Osteocyte (in vitro differentiated cells): ENCODE measurements around the gene TRIO. TPM values are rescaled to one million over a fixed set of nuclear protein-coding genes. Genes with fewer than 3 reads are reported as not detected.

Experiments
- DNase-seq: peaks from one replicate; pipeline ENCODE4 v3.0.0; 2021; ENCODE audit warnings: mixed read lengths; ENCODE audit not compliant: unreplicated experiment; ENCODE audit errors: extremely low spot score
- H3K27ac Mint-ChIP-seq: one replicate; pipeline ENCODE4 v1.8.0; 2021; ENCODE audit warnings: mild to moderate bottlenecking, mixed read lengths; ENCODE audit not compliant: unreplicated experiment
- H3K27me3 Mint-ChIP-seq: one replicate; pipeline ENCODE4 v1.8.0; 2021; ENCODE audit warnings: mixed read lengths; ENCODE audit not compliant: unreplicated experiment
- H3K36me3 Mint-ChIP-seq: one replicate; pipeline ENCODE4 v1.8.0; 2021; ENCODE audit warnings: mixed read lengths; ENCODE audit not compliant: unreplicated experiment
- H3K4me1 Mint-ChIP-seq: one replicate; pipeline ENCODE4 v1.8.0; 2021; ENCODE audit warnings: mixed read lengths; ENCODE audit not compliant: unreplicated experiment
- H3K4me3 Mint-ChIP-seq: one replicate; pipeline ENCODE4 v1.8.0; 2021; ENCODE audit warnings: mild to moderate bottlenecking, moderate library complexity, mixed read lengths; ENCODE audit not compliant: unreplicated experiment
- H3K9me3 Mint-ChIP-seq: one replicate; pipeline ENCODE4 v1.8.0; 2021; ENCODE audit warnings: mixed read lengths; ENCODE audit not compliant: unreplicated experiment
- CTCF ChIP-seq: fragments of 200-600 bp; sonication (generic); IDR thresholded peaks from 2 replicates; pipeline ENCODE4 v1.5.0; 2021; ENCODE audit warnings: antibody characterized with exemption, mild to moderate bottlenecking, moderate library complexity
- total RNA-seq: library from RNA; stranded (reverse); gene quantifications from 2 replicates; pipeline ENCODE4 v1.2.1, GENCODE V29; 2021

The TRIO gene
- total RNA-seq, 1 donor from 2014 or later: 336 TPM

GRCh38 chr5:14440223-14440581, 297.1 kb downstream of the TRIO start:
- Mint-ChIP-seq H3K4me3 (peak overlapping the region; percentile 94), H3K9me3 (no peaks in the 10 kb centered on the region), H3K36me3 (peaks cover 18% of the 10 kb centered on the region), H3K27ac (peak overlapping the region; percentile 97), H3K4me1 (peaks cover 66% of the 10 kb centered on the region), H3K27me3 (no peaks in the 10 kb centered on the region)
- no peak for TF ChIP-seq CTCF
- no peak for DNase-seq

DNA sequence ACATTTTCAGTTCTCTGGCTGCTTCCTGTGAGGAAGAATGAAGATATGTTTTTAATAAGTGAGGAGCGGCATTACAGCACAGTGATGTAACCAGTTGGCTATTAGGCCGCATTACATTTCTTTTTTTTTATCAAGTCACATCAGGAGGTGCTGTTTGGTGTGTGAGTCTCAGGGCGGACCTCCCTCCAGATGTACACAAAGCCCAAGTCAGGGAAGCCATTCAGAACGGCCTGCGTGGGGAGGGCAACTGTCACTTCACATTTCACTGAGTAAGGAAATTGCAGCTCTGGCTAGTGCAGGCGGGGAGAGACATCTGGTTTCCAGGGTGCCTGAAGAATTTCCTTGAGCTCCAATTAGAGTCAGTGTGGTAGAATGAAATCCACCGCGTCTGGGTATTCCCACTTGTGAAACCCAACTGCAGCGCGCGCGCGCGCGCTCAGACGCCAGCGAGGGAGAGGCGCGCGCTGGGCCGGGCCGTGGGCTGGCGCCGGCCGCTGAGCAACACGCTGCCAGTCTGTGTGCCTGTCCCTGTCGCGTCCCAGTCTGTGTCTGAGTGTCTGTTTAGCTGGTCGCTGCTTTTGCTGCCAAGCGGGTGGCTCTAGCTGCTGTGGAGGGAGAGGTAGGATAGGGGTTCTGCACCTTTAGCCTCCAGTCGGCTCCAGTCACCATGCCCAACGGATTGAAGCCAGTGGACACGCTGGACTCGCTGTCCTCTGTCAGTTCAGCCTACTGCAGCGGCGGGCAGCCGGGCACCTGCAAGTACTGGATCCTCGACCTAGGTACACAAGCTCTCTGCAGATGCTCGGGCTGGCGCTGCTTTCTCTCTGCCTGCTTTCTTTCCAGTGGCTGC, 297.7 kb downstream of the TRIO start:
- no peak for TF ChIP-seq CTCF
- Mint-ChIP-seq H3K4me1 (peaks cover 67% of the 10 kb centered on the region), H3K36me3 (peaks cover 18% of the 10 kb centered on the region), H3K27ac (peak overlapping the region; percentile 97), H3K4me3 (peak overlapping the region; percentile 94), H3K27me3 (no peaks in the 10 kb centered on the region), H3K9me3 (no peaks in the 10 kb centered on the region)
- DNase-seq: peak; percentile 91

DNA sequence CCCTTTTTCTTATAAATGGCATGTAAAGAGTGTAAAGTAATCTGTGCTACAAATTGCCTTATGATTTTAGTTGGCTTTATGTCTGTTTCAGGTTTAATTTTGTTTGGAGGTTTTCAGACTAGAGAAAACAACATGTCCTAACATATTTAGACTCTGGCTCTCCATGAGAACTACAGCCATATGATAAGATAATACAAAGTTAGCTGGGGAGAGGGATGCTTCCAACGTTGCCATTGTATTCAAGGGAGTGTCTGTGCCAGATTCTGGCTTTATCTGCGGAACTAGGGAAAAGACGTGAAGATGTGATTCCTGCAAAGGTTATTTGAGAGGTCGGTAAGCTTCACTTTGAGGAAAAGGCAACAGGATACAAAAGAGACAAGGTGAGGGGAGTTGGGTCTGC, 298.5 kb downstream of the TRIO start:
- no peak for DNase-seq
- TF ChIP-seq CTCF: no peak
- peaks cover 14% of the 10 kb centered on the region for H3K36me3 Mint-ChIP-seq
- H3K4me1 Mint-ChIP-seq: peaks cover 76% of the 10 kb centered on the region
- H3K27me3 Mint-ChIP-seq: no peaks in the 10 kb centered on the region
- peak overlapping the region; percentile 97 for H3K27ac Mint-ChIP-seq
- H3K4me3 Mint-ChIP-seq: peak overlapping the region; percentile 94
- H3K9me3 Mint-ChIP-seq: no peaks in the 10 kb centered on the region

DNA sequence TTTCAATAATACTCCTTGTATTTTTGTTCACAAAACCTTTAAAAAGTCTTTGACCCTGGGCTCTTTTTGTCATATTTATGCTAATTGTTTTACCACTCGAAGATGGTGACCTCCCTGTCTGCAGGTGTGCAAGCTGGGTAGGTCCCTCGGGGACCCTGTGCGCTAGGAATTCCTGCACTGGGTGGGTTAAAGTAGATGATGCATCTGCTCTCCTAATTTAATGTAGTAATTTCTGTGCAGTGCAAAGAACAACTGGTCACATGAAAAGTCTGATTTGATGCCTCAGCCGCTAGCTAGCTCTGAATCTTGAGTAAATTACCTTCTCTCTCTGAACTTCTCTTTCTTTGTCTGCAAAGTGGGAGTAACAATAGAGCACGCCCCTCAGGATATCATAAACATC, 299.4 kb downstream of the TRIO start:
- DNase-seq: no peak
- peaks cover 77% of the 10 kb centered on the region for H3K4me1 Mint-ChIP-seq
- no peaks in the 10 kb centered on the region for H3K9me3 Mint-ChIP-seq
- no peaks in the 10 kb centered on the region for H3K27me3 Mint-ChIP-seq
- H3K27ac Mint-ChIP-seq: peak overlapping the region; percentile 97
- peak overlapping the region; percentile 94 for H3K4me3 Mint-ChIP-seq
- H3K36me3 Mint-ChIP-seq: peaks cover 12% of the 10 kb centered on the region
- no peak for TF ChIP-seq CTCF

DNA sequence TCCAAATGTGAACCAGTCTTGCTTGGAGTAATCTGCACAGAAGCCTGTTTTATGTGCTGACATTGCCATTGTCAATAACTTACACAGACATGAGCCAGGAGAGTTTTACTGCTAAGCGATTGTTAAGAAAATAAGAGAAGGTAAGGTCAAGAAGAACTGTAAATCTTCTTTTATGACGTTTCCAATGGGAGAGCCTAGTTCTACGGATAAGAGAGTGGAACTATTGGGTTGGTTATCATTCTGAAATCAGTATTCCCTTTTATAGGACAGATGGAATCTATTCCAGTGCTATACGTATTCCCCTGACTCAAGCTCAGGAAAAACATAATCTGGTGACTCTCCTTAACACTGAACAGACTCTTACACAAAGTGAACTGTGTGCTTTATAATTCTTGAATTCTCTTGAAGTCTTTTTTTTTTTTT, 300.5 kb downstream of the TRIO start:
- Mint-ChIP-seq H3K4me1 (peaks cover 78% of the 10 kb centered on the region), H3K27ac (peak overlapping the region; percentile 97), H3K27me3 (no peaks in the 10 kb centered on the region), H3K4me3 (peak overlapping the region; percentile 94), H3K9me3 (no peaks in the 10 kb centered on the region), H3K36me3 (peaks cover 6% of the 10 kb centered on the region)
- no peak for TF ChIP-seq CTCF
- DNase-seq: no peak
